HCT116 (cell line): Measurements from ENCODE around the gene GRIK2. TPM values are rescaled to one million over a fixed set of nuclear protein-coding genes. Genes with fewer than 3 reads are reported as not detected.

Experiments used
- ATAC-seq: fragments of 200-7000 bp; cut with Tn5 transposase; 2 replicates; pipeline ENCODE4 v1.9.1; 2020; ENCODE audit warnings: mild to moderate bottlenecking, moderate library complexity
- BruUV-seq: library from RNA; stranded (reverse); fragments of 400-500 nt; replicated peaks from 2 replicates; lab custom pipeline; 2021; lab: Mats Ljungman, UMichigan
- CTCF ChIA-PET: fragments of 300-600 bp; sonication (Branson Sonifier 250); formaldehyde crosslinking; loops from one replicate; lab custom pipeline; 2021; ENCODE audit warnings: antibody characterized with exemption; lab: Charles Lee
- POLR2A ChIA-PET: fragments of 300-600, 350-600 bp; sonication (Branson Sonifier 250); formaldehyde crosslinking; loops from one replicate; lab custom pipeline; 2021; ENCODE audit warnings: antibody characterized with exemption; lab: Charles Lee
- RAD21 ChIA-PET, 2 experiments: fragments of 300-600 bp; sonication (Branson Sonifier 250); formaldehyde crosslinking; loops; one replicate each; lab custom pipeline; 2023; ENCODE audit warnings: low total read pairs in 2 of 2; ENCODE audit not compliant: uncharacterized antibody in 2 of 2, unreplicated experiment in 2 of 2, low non-redundant PET in 1 of 2; lab: Charles Lee
- DNase-seq: peaks from one replicate; pipeline ENCODE4 v3.0.0-alpha.2; 2010; ENCODE audit warnings: low read depth, low spot score
- H2AFZ ChIP-seq: fragments of 200-600 bp; shearing (Covaris generic), sonication (generic); 2 replicates; pipeline ENCODE4 v1.6.1; 2017; ENCODE audit warnings: low read depth, mixed run types, mixed read lengths, antibody characterized with exemption, low read length; ENCODE audit not compliant: poor library complexity, severe bottlenecking
- H3K27ac ChIP-seq: 2 replicates; pipeline ENCODE4 v1.5.1; 2012; ENCODE audit warnings: low read depth, low read length
- H3K27me3 ChIP-seq: fragments of 200-600 bp; sonication (generic); 2 replicates; pipeline ENCODE4 v1.6.1; 2016; ENCODE audit warnings: mixed run types, low read length, mixed read lengths; ENCODE audit not compliant: insufficient read depth
- H3K36me3 ChIP-seq, 2 experiments: fragments of 200-500 bp in 1 of 2; fragments of 200-600 bp in 1 of 2; sonication (Bioruptor generic) in 1 of 2; sonication (generic) in 1 of 2; 2 replicates each; pipeline versions ENCODE4 v1.5.1 to v1.6.1; 2014 to 2016; ENCODE audit warnings: low read length in 2 of 2, inconsistent platforms in 1 of 2, mixed read lengths in 1 of 2, mixed run types in 1 of 2; ENCODE audit not compliant: insufficient read depth in 2 of 2, control insufficient read depth in 1 of 2
- H3K4me1 ChIP-seq, 2 experiments: fragments of 200-600 bp in 1 of 2; sonication (generic) in 1 of 2; 2 replicates each; pipeline versions ENCODE4 v1.5.1 to v1.6.1; 2012 to 2017; ENCODE audit warnings: low read length in 2 of 2, inconsistent platforms in 1 of 2, mild to moderate bottlenecking in 1 of 2, mixed read lengths in 1 of 2, mixed run types in 1 of 2, moderate library complexity in 1 of 2; ENCODE audit not compliant: insufficient read depth in 2 of 2, control insufficient read depth in 1 of 2
- H3K4me2 ChIP-seq: fragments of 200-600 bp; sonication (generic); 2 replicates; pipeline ENCODE4 v1.6.1; 2017; ENCODE audit warnings: mixed run types, low read length, mixed read lengths
- H3K4me3 ChIP-seq, 2 experiments: fragments of 200-600 bp in 1 of 2; sonication (generic) in 1 of 2; replicated peaks in 1 of 2; 2 replicates each; pipeline ENCODE4 v1.5.1; 2011 to 2016; ENCODE audit warnings: low read length in 2 of 2, control low read depth in 1 of 2, low read depth in 1 of 2, mild to moderate bottlenecking in 1 of 2, mixed read lengths in 1 of 2, mixed run types in 1 of 2
- H3K79me2 ChIP-seq: fragments of 200-600 bp; sonication (generic); 2 replicates; pipeline ENCODE4 v1.6.1; 2017; ENCODE audit warnings: mild to moderate bottlenecking, mixed run types, low read length, moderate library complexity, mixed read lengths; ENCODE audit not compliant: insufficient read depth
- H3K9ac ChIP-seq: fragments of 200-600 bp; sonication (generic); 2 replicates; pipeline ENCODE4 v1.6.1; 2016; ENCODE audit warnings: low read length, mixed read lengths
- H3K9me2 ChIP-seq: fragments of 200-600 bp; sonication (generic), shearing (Covaris generic); 2 replicates; pipeline ENCODE4 v1.6.1; 2017; ENCODE audit warnings: mixed run types, mild to moderate bottlenecking, moderate library complexity; ENCODE audit not compliant: insufficient read depth
- H3K9me3 ChIP-seq, 2 experiments: fragments of 200-500 bp in 1 of 2; fragments of 200-600 bp in 1 of 2; sonication (Bioruptor generic) in 1 of 2; sonication (generic) in 1 of 2; 2 replicates each; pipeline ENCODE4 v1.6.1; 2014 to 2017; ENCODE audit warnings: low read length in 2 of 2, mixed read lengths in 2 of 2, inconsistent platforms in 1 of 2, low read depth in 1 of 2, mild to moderate bottlenecking in 1 of 2, mixed run types in 1 of 2, moderate library complexity in 1 of 2; ENCODE audit not compliant: control insufficient read depth in 1 of 2, insufficient read depth in 1 of 2
- H4K20me1 ChIP-seq: fragments of 200-600 bp; sonication (generic), shearing (Covaris generic); 2 replicates; pipeline ENCODE4 v1.6.1; 2017; ENCODE audit warnings: mixed run types, mild to moderate bottlenecking, moderate library complexity; ENCODE audit not compliant: insufficient read depth
- ATF3 ChIP-seq: IDR thresholded peaks from 2 replicates; pipeline ENCODE4 v1.6.1; 2012
- CBX3 ChIP-seq: IDR thresholded peaks from 2 replicates; pipeline ENCODE4 v1.6.1; 2012; ENCODE audit warnings: low read depth
- CEBPB ChIP-seq: IDR thresholded peaks from 2 replicates; pipeline ENCODE4 v1.6.1; 2012; ENCODE audit warnings: low read depth
- CTCF ChIP-seq, 3 experiments: fragments of 200-600 bp in 1 of 3; sonication (generic) in 1 of 3; IDR thresholded peaks in 2 of 3; conservative IDR thresholded peaks in 1 of 3; 2 replicates each; pipeline ENCODE4 v1.5.1; 2012 to 2017; ENCODE audit warnings: low read depth in 2 of 3, low read length in 2 of 3, antibody characterized with exemption in 1 of 3, borderline replicate concordance in 1 of 3, control low read depth in 1 of 3, mild to moderate bottlenecking in 1 of 3, mixed read lengths in 1 of 3, mixed run types in 1 of 3, moderate library complexity in 1 of 3; ENCODE audit not compliant: insufficient read depth in 1 of 3
- EGR1 ChIP-seq: IDR thresholded peaks from 2 replicates; pipeline ENCODE4 v1.6.1; 2012; ENCODE audit warnings: low read depth
- ELF1 ChIP-seq: IDR thresholded peaks from 2 replicates; pipeline ENCODE4 v1.6.1; 2012; ENCODE audit warnings: low read depth, borderline replicate concordance
- EZH2 ChIP-seq: fragments of 200-600 bp; sonication (generic); IDR thresholded peaks from 2 replicates; pipeline ENCODE4 v1.6.1; 2017; ENCODE audit warnings: antibody characterized with exemption, mixed run types
- EZH2phosphoT487 ChIP-seq: fragments of 200-600 bp; IDR thresholded peaks from 2 replicates; pipeline ENCODE4 v1.6.1; 2018; ENCODE audit warnings: antibody characterized with exemption, borderline replicate concordance
- FOSL1 ChIP-seq: IDR thresholded peaks from 2 replicates; pipeline ENCODE4 v1.6.1; 2012; ENCODE audit warnings: low read depth
- POLR2A ChIP-seq: IDR thresholded peaks from 2 replicates; pipeline ENCODE4 v1.7.0; 2011; ENCODE audit warnings: borderline replicate concordance; ENCODE audit not compliant: insufficient read depth, insufficient read length; ENCODE audit errors: extremely low read depth
- POLR2AphosphoS5 ChIP-seq: IDR thresholded peaks from 2 replicates; pipeline ENCODE4 v1.6.1; 2011; ENCODE audit warnings: mild to moderate bottlenecking, low read depth, low read length, moderate library complexity
- RAD21 ChIP-seq: IDR thresholded peaks from 2 replicates; pipeline ENCODE4 v1.6.1; 2012; ENCODE audit warnings: low read depth, mild to moderate bottlenecking
- REST ChIP-seq: IDR thresholded peaks from 2 replicates; pipeline ENCODE4 v1.6.1; 2012; ENCODE audit warnings: low read depth
- SP1 ChIP-seq: IDR thresholded peaks from 2 replicates; pipeline ENCODE4 v1.6.1; 2012; ENCODE audit warnings: low read depth
- SRF ChIP-seq: IDR thresholded peaks from 2 replicates; pipeline ENCODE4 v1.6.1; 2012; ENCODE audit warnings: low read depth
- TCF7L2 ChIP-seq: IDR thresholded peaks from 2 replicates; pipeline ENCODE4 v1.7.0; 2011; ENCODE audit warnings: borderline replicate concordance, inconsistent platforms; ENCODE audit not compliant: insufficient read depth, insufficient read length; ENCODE audit errors: extremely low read depth
- YY1 ChIP-seq: IDR thresholded peaks from 2 replicates; pipeline ENCODE4 v1.6.1; 2011; ENCODE audit warnings: low read length, low read depth, moderate library complexity, mild to moderate bottlenecking; ENCODE audit not compliant: insufficient replicate concordance; ENCODE audit errors: extremely low read depth
- ZBTB33 ChIP-seq: IDR thresholded peaks from 2 replicates; pipeline ENCODE4 v1.6.1; 2011; ENCODE audit warnings: mild to moderate bottlenecking, low read length, moderate library complexity; ENCODE audit not compliant: insufficient replicate concordance; ENCODE audit errors: extremely low read depth
- ZFX ChIP-seq: fragments of 450-650 bp; IDR thresholded peaks from 2 replicates; pipeline ENCODE4 v1.6.1; 2017
- ZNF274 ChIP-seq: fragments of 200-500 bp; sonication (Bioruptor generic); IDR thresholded peaks from 2 replicates; pipeline ENCODE4 v1.6.1; 2014; ENCODE audit warnings: mild to moderate bottlenecking, low read depth, low read length, inconsistent platforms
- intact Hi-C: fragments of 100-400 bp; cut with micrococcal nuclease; formaldehyde crosslinking; loops from 2 replicates; pipeline ENCODE4 v1.10.0; 2022
- total RNA-seq: library from RNA; stranded (reverse); gene quantifications from one replicate; pipeline ENCODE4 v1.2.1, GENCODE V29; 2021; ENCODE audit not compliant: unreplicated experiment

Gene GRIK2
- total RNA-seq, 1 experiment from 2014 or later: 0.64 TPM

- H3K9ac ChIP-seq: no peak overlapping the region
- ATAC-seq (no peak), DNase-seq (no peak)
- H3K4me3 ChIP-seq: no peak overlapping the region
- no peak overlapping the region for H3K27ac ChIP-seq
- no peaks in the 10 kb centered on the region for H3K9me2 ChIP-seq
- H3K36me3 ChIP-seq: no peaks in the 10 kb centered on the region
- no peaks in the 10 kb centered on the region for H3K27me3 ChIP-seq
- no peaks in the 10 kb centered on the region for H3K79me2 ChIP-seq
- H4K20me1 ChIP-seq: no peaks in the 10 kb centered on the region; the same call in 1 of the 2 replicates
- CTCF ChIA-PET: no interaction called here
- intact Hi-C loops: no loop called here
- H3K4me2 ChIP-seq: no peak overlapping the region
- RAD21 ChIA-PET: no interaction called here
- no peaks in the 10 kb centered on the region for H3K4me1 ChIP-seq
- H2AFZ ChIP-seq: no peak overlapping the region
- H3K9me3 ChIP-seq: no peaks in the 10 kb centered on the region
- POLR2A ChIA-PET: no interaction called here
- TF ChIP-seq POLR2A (no peak), RAD21 (no peak), ZFX (no peak), SRF (no peak), REST (no peak), TCF7L2 (no peak), ELF1 (no peak), YY1 (no peak), POLR2AphosphoS5 (no peak), EZH2phosphoT487 (no peak), ZBTB33 (no peak), FOSL1 (no peak), CBX3 (no peak), CTCF (IDR thresholded peaks at IDR 0.05 in 2 of 3, conservative IDR thresholded peaks at IDR 0.05 in 1 of 3; ENCODE audit: borderline replicate concordance in 1 of 3, insufficient read depth in 1 of 3, low read depth in 2 of 3, low read length in 2 of 3) (no peak), EGR1 (no peak), ZNF274 (no peak), CEBPB (no peak), EZH2 (no peak), SP1 (no peak), ATF3 (no peak)
- no TSS peak for BruUV-seq
These were observed 598.8 kb downstream of the GRIK2 start for GRCh38 chr6:101992286-101992685.
